GM18508 (cell line): ENCODE measurements around the gene S100A3.

Experiments used
- ATAC-seq: cut with Tn5 transposase; IDR thresholded peaks from one replicate; pipeline ENCODE4 v1.9.1; 2021; ENCODE audit warnings: moderate number of reproducible peaks; ENCODE audit not compliant: insufficient read depth, unreplicated experiment

The S100A3 gene

DNA sequence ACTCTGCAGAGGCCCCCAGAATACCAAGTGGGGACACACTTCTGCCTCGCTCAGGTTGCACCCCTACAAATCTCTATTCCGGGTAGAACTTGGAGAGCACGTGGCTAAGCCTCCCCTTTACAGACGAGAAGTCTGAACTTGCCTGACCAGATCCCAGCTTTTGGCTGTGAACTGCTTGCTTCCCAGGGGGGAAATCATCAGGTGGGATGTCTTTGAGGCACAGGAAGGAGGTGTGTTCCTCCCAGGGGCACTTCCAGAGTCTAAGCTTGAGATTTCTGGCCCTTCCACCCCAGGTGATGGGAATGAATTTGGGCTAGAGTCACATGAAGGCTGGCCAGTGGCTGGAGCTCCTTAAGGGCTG, 1.3 kb upstream of the S100A3 start:
- ATAC-seq = no peak

- ATAC-seq = no peak
Measured at GRCh38 chr1:153549741-153550397, 811 bp upstream of the S100A3 start.

GRCh38 chr1:153547560-153548551, 1.2 kb downstream of the S100A3 start:
- ATAC-seq = no peak

GRCh38 chr1:153546796-153547559, 2.1 kb downstream of the S100A3 start:
- ATAC-seq = no peak

DNA sequence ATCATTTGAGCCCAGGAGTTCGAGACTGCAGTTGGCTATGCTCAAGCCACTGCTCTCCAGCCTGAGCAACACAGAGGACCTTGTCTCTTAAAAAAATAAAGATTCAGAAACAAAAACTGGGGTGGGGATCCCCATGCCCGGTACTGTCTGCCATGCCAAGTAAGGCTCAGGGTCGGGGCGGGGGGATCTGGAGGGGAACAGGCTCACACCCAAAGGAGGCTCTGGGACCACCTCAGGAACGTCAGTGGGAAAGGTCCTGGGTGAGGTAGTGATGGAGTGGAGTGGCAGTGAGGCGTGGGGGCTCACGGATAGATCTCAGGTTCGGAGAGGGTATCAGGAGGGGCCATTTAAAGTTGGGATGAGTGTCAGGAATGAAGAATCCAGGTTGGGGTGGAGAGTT, 2.7 kb downstream of the S100A3 start:
- no peak for ATAC-seq

DNA sequence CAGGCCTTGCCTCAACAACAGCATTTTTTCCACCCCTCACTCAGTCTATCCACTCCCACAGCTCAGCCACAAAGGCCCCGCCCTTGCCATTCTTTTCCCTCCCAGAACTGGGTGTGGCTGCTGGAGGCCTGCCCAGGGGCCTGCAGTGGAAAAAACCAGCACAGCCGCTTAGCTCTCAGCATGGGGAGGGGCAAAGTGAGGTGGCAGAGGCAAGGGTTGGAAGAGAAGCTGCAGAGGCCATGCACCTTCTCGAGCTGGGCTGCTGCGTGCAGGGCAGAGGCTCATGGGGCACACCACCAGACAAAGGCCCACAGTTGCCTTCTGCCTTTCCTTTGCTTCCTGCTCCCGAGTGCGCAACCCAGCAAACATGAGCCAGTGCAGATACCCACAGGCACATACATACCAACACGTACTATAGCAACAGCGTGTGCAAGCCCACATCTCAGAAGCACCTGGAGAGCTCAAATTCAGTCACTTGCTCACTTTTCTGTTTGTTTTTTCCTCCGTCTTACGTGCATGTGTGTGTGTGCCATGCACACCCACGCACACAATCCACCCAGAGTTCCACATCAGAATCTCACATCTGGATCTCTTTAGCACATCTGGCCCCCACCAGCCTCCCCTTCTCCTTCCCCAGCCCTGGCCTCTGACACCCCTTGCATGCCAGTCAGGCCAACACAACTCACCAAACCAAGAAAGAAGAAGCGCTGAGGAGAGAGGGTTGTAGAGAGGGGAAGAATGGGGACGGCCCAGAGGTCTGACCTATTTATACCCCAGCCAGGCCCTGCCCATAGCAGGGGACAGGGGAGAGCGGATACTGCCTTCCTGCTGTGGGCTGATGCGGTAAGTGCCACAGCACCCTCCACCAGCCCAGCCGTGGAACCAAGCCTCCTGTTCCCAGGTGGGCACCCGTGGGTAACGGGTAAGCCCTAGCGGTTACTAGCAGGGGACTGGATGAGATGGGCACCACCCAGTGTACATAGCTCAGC, 3.7 kb downstream of the S100A3 start, which contains the start of gene S100A4:
Gene S100A4, minus strand, starts transcription at position 740 of the 989 bp plus-strand sequence. CDS start 1,012 bp downstream, outside the sequence.
- no peak for ATAC-seq

DNA sequence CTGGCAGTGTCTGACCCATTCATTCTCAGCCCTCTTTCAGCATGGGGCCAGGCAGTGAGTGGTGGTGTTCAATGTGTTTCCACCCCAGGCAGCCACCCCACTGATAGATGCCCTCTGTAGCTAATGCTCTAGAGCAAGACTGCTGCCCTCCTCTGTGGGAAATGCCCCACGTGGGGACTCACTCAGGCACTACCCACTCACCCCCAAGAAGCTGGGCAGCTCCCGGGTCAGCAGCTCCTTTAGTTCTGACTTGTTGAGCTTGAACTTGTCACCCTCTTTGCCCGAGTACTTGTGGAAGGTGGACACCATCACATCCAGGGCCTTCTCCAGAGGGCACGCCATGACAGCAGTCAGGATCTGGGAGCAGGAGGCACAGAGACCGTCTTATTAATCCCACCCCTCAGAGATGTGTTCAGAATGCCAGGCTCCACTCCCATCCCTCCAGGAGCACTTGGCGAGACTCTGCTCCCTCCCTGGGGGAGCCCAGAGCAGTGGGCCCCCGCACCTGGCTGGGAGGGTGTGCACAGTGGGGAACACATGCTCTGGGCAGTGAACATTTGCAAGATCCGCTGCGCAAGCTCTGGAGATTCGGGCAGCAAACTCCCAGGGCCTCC, 4.5 kb downstream of the S100A3 start:
- no peak for ATAC-seq

- ATAC-seq = no peak
Measured at GRCh38 chr1:153543736-153544135, 5.3 kb downstream of the S100A3 start.

DNA sequence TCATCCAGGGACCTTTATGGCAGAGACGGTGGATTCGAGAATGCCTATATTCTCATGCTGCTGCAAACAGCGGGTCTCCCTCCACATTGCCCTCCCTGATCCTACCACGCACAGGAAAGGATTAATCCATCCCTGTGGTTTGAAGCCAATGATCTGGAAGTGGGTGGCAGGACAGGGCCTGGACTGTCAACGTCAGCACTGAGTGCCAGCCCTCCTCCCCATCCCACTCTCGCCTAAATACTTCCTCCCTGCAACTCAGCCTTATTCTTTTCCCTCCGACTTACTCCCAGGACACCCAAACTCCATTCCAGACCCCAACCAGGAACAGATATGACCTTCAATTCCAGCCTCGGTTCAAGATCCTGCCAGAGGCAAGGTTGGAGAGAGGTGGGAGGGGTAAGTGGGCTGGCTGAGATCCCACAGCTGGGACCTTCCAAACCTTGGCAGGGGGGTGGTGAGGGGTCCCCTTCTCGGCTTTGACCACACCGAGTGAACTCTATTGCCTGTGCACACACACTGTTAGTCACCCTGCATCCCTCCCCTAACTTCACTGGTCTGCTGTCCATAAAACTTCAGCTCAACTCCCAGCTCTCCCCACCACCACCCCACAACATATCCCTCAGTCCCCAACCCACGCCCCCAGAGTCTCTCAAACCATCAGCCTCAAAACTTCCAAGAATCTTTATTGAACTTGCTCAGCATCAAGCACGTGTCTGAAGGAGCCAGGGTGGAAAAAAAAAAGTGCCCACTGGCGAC, 5.9 kb downstream of the S100A3 start:
- no peak for ATAC-seq

- no peak for ATAC-seq
Measured at GRCh38 chr1:153541641-153542590, 7.1 kb downstream of the S100A3 start.

DNA sequence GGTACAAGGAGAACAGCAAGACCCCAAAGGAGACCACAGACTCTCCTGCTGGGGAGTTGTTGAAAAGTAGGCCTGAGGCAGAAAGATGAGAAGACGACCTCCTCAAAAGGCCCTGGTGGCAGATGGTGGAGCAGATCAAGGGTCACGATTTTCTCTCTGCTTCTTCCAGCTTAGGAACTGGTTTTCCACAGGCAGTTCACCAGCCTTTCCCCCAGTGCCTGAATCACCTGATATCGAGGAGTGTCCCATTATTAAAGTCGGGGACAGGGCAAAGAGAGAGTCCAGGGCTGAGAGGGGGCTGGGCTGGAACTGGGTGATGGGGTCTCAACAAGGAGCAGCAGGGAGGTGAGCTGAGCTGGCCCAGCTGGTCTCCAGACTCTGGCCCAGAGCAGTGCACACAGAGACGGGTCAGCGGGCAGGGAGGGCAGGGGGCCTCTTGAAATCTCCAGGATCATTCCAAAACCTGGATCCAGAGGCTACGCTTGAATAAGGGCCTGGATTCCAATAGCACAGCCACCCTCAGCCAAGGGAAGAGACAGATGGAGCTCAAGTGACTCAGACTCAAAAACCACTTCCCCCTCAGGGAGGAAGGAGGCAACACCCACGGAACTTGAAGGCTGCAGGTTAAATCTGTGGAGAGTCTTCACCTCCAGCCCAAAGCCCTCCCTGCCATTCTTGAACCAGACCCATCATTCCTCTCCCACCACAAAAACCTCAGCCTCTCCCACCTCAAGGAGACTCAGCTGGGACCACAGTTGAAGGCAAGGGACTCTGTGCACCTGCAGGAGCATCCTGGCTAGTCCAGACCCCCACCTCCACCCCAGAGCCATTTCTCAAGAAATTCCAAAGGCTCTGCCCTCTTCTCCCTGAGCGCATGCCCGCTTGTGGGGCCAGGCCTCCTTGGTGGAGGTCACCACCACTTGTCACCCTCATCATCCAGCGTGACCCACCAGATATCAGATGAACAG, 8.4 kb downstream of the S100A3 start, which contains the start of gene S100A5:
Gene S100A5, minus strand, starts transcription at position 541 of the 968 bp plus-strand sequence. CDS start 743 bp downstream, outside the sequence.
- no peak for ATAC-seq

- ATAC-seq = no peak
Measured at GRCh38 chr1:153539395-153540093, 9.5 kb downstream of the S100A3 start.

DNA sequence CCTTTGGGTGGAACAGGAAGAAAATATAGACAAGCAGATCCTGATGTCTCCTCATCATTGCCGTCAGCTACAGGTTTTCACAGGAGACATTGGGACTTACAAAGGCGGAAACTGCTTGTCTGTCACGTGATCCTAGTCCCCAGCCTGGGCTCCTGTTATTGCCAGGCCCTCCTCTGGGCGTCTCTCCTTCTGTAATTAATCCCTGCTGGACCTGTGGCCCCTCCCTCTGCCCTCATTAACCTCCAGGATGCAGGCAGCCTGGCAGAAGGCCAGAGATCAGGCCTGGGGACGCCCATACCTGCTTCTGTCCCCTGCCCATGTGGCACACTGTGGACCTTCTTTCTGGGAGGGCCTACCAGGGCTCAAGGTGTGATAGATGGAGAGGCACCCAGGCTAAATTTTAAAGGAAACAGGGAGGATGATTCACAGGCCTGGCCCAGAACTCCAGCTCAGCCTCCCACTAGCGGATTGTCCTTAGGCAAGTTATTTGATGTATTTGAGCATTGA, 10.7 kb downstream of the S100A3 start:
- no peak for ATAC-seq

- no peak for ATAC-seq
Measured at GRCh38 chr1:153537376-153537730, 11.7 kb downstream of the S100A3 start.

GRCh38 chr1:153536671-153537375, 12.2 kb downstream of the S100A3 start:
- ATAC-seq = no peak
